Measurements from ENCODE around the gene GREB1.
"Not testable (repeated sequence)": the region's sequence is repeated elsewhere in the genome, so short reads cannot be mapped to it uniquely, and the experiment has no call there.

The GREB1 gene

GRCh38 chr2:11640132-11640531, 106.3 kb downstream of the GREB1 start:
- no peak for DNase-seq

- no peak for DNase-seq
Observed at GRCh38 chr2:11642972-11643371, 109.1 kb downstream of the GREB1 start.

GRCh38 chr2:11644293-11644692, 110.4 kb downstream of the GREB1 start:
- no peak for DNase-seq

GRCh38 chr2:11646530-11646929, 112.7 kb downstream of the GREB1 start:
- no peak for DNase-seq

- DNase-seq: no peak
Observed at GRCh38 chr2:11647834-11648600, 114.2 kb downstream of the GREB1 start.

- no peak for DNase-seq
Observed at GRCh38 chr2:11649093-11649492, 115.2 kb downstream of the GREB1 start.

GRCh38 chr2:11651856-11652548, 118.2 kb downstream of the GREB1 start:
- DNase-seq: no peak

- no peak for DNase-seq
Observed at GRCh38 chr2:11652553-11652952, 118.7 kb downstream of the GREB1 start.

GRCh38 chr2:11655495-11655894, 121.7 kb downstream of the GREB1 start:
- DNase-seq: no peak

- DNase-seq: no peak
Observed at GRCh38 chr2:11656252-11656651, 122.4 kb downstream of the GREB1 start.

GRCh38 chr2:11656671-11657101, 122.8 kb downstream of the GREB1 start:
- no peak for DNase-seq

- no peak for DNase-seq
Observed at GRCh38 chr2:11657195-11657594, 123.3 kb downstream of the GREB1 start.

- DNase-seq: no peak
Observed at GRCh38 chr2:11657646-11658045, 123.8 kb downstream of the GREB1 start.

- no peak for DNase-seq
Observed at GRCh38 chr2:11658208-11659114, 124.6 kb downstream of the GREB1 start.

- no peak for DNase-seq
Observed at GRCh38 chr2:11659115-11659475, 125.2 kb downstream of the GREB1 start.

- no peak for DNase-seq
Observed at GRCh38 chr2:11659851-11660250, 126.0 kb downstream of the GREB1 start.

GRCh38 chr2:11660396-11660795, 126.6 kb downstream of the GREB1 start:
- not testable (repeated sequence) for DNase-seq

GRCh38 chr2:11661891-11662435, 128.1 kb downstream of the GREB1 start:
- no peak for DNase-seq

- DNase-seq: no peak
Observed at GRCh38 chr2:11662882-11663281, 129.0 kb downstream of the GREB1 start.

GRCh38 chr2:11663427-11663826, 129.6 kb downstream of the GREB1 start:
- DNase-seq: no peak

- no peak for DNase-seq
Observed at GRCh38 chr2:11665028-11665427, 131.2 kb downstream of the GREB1 start.

GRCh38 chr2:11665510-11666362, 131.9 kb downstream of the GREB1 start:
- no peak for DNase-seq
